ENCODE results near the gene C1orf167.

The C1orf167 gene

GRCh38 chr1:11761988-11762406 is at the start of gene C1orf167:
Gene C1orf167, plus strand, starts transcription at chr1:11762193. Its CDS starts 2,208 bp downstream, at chr1:11764401.
- peak; percentile 58 for DNase-seq

- no peak for DNase-seq
Observed at GRCh38 chr1:11712285-11712684, 49.7 kb upstream of the C1orf167 start.

GRCh38 chr1:11713095-11713494 is 48.9 kb upstream of the C1orf167 start:
- DNase-seq, result no peak

DNA sequence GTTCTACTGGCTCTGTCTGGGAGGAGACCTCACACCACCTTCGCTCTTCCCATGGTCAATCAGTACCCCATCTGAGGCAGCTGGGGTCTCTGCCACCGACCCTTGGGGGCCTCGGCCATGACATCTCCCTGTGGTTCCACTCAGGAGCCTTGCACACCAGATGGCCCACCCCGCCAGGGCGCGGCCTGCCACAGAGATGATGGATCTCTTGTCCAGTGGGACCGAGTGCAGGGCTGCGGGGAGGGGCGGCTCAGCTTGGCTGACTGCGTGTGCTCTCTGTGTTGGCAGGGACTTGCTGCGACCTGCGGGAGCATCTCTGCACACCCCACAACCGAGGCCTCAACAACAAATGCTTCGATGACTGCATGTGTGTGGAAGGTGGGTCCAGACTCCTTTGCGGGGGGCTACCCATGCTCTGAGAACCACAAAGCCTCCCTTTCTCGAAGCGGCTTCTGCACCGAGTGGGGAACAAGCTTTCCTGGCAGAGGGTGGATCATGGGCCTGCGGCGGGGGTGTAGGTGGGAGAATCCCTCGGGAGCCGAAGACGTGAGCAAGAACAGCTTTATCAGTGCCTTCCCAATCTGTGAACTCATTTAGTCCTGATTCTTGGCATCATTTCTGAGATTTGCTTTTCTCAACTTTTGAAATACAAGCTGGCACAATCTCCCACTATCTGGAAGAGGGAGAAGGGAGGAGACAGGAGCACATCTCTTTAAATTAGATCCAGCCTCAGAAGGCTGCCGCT is 47.0 kb upstream of the C1orf167 start:
- no peak for DNase-seq

DNA sequence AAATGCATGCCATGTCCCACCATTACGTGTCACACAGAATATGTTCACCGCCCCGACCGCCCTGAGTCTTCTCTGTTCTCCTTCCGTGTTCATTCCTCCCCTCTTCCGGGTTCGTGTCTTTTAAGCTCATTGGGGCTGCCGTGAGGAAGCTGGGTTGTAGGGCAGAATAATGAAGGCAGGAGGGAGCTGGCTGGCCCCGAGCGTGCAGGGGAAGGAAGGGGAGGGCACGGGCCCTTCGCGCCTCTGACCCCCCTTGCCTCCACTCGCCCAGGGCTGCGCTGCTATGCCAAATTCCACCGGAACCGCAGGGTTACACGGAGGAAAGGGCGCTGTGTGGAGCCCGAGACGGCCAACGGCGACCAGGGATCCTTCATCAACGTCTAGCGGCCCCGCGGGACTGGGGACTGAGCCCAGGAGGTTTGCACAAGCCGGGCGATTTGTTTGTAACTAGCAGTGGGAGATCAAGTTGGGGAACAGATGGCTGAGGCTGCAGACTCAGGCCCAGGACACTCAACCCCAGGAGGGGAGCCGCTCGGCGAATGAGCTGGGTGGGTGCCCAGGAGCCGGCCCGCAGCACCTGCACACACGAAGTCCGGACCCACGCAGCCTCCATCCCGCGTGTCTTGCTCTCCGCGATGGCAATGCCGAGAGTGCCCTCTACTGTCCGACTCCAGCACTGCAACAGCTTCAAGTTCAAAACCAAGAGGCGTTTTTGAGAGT is 42.5 kb upstream of the C1orf167 start:
- peak; percentile 88 for DNase-seq

DNA sequence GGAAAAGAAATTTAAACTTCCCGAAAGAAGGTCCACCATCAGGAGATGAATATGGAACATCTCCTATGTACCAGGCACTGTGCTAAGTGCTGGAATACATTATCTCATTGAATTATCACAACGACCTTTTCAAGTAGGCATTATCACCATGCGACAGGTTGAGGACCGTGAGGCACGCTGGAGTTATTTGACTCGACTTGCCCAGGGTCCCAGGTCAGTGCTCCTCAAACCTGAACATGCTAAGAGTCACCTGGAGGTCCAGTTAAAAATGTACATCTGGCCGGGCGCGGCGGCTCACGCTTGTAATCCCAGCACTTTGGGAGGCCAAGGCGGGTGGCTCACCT is 42.0 kb upstream of the C1orf167 start:
- no peak for DNase-seq

GRCh38 chr1:11720525-11720924 is 41.5 kb upstream of the C1orf167 start:
- no peak for DNase-seq

DNA sequence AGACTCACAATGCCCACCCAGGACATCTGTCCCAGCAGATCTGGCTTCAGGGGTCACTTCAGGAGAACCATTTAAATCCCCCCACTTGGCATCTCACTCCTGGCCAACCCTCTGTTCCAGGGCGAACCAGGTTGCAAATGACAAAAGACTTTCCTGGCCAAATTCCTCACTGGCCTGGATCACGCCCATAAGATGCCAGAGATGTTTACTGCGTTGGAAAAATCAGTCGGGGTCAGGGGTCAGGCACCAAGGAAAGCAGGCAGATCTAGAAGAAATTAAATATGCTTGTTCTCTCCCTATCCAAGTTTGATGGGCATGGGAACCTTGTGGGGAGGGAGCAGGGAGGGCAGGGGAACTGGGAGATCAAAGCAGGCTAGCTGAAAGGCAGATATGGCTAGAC is 40.7 kb upstream of the C1orf167 start:
- no peak for DNase-seq

DNA sequence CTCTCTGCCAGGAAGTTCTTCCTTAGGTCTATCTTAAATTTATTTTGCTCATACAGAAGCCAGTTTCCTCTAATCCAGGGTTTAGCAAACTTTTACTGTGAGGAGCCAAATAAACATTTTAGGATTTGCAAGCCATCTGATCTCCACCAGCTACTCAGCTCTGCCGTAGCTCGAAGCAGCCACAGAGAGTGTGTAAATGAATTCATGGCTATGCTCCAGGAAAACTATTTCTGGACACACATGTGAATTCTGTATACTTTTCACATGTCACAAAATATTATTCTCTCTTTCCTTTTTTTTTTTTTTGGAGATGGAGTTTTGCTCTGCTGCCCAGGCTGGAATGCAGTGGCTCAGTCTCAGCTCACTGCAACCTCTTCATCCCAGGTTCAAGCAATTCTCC is 39.5 kb upstream of the C1orf167 start:
- no peak for DNase-seq

- DNase-seq, result no peak
Observed at GRCh38 chr1:11725616-11726015, 36.4 kb upstream of the C1orf167 start.

- no peak for DNase-seq
Observed at GRCh38 chr1:11727119-11727518, 34.9 kb upstream of the C1orf167 start.

- DNase-seq, result no peak
Observed at GRCh38 chr1:11728126-11728806, 33.7 kb upstream of the C1orf167 start.

DNA sequence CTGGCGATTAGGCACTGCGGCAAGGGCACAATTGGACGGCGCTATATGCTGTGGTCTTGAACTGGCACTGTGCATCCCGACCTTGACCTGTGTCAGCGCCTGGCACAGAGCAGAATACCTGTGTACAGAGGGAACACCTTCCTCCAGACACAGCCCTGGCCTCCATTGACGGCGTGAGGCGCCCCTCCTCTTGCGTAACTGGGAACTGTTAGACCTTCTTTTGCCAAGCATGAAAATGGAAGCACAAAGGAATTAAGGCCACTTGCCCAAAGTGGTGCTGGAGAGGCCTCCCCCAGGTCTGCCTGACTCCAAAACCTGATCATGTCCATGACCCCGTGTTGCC is 32.9 kb upstream of the C1orf167 start:
- DNase-seq, result no peak

DNA sequence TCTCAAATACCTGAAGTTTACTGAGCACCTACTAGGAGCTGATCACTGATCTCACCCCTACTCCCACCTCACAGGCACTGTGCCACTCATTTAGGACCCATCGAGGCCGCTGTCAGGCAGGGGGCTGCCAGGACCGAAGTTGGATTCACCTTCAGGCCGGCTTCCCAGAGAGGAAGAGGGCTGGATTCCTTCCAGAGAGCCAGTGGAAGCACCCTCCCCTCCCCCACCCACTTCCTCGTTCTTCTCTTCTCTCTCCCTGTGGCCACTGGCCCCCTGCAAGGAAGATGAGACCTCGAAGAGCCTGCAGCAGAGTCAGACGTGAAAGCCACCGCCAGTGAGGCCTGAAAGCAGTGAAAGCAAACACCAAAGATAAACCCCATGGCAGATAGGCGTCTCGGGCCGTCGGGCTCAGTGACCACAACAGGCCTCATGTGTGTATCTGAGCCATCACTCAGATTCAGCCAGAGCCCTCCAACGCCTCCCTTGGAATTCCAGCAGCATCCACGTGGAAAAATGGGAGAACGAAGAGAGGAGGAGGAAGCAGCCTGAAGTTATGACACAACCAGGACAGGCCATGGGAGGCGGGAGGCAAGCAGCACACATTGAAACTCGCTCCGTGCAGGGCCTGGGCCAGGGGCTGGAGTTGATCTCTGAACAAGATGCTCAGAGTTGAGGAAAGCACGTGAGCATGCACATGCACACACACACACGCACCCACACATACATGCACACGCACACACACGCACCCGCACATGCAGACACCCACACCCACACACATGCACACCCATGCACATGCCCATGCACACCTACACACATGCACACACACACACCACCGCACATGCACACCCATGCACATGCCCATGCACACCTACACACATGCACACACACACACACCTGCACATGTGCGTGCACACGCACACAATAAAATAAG is 32.2 kb upstream of the C1orf167 start:
- peak; percentile 12 for DNase-seq

DNA sequence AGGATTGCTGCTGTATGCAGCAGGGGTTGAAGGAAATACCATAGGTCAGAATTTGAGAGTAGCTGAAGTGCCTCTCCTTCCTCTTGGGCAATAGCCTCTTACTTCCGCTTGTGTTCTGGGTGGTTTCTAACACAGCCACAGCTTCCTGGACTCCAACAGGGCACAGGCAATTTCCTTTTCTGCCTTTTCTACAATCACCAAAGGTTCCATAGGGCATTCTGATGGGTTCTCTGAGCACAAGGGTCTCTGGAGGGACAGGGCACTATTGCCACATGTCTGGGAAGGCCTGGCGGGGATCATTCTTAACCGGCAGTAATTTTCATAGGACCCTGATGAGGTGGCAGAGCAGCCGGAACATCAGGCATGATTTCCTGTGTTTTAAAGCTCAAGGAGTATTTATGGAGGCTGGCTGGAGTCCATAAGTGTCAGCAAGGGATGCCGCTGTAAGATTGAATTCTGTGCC is 31.5 kb upstream of the C1orf167 start:
- peak; percentile 14 for DNase-seq

DNA sequence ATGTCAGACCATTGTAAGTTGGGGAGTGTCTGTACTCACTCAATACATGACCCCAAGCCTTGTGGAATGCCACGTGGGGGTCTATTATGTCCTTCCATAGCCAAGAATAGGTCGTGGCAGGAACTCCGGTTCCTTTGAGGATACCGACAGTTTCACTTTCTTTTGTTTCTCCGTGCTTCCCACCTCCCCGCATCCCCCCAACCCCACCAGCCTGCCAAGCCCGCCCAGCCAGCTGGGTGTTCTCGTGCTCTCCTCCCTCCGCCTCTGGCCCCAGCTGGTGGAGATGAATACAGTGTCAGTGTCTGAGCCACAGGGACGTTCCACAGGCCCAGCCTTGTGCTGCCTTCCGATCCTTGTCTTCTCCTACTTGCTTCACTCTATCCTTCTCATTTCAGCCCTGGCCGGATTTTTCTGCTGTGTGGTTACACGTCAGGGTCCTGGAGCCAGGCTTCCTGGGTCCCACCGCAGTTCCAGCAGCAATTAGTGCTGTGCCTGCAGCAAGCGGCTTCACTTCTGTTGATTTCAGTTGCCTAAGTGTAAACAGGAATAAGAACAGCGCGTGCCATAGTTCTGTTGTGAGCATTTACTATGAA is 30.2 kb upstream of the C1orf167 start:
- DNase-seq, result peak; percentile 36

DNA sequence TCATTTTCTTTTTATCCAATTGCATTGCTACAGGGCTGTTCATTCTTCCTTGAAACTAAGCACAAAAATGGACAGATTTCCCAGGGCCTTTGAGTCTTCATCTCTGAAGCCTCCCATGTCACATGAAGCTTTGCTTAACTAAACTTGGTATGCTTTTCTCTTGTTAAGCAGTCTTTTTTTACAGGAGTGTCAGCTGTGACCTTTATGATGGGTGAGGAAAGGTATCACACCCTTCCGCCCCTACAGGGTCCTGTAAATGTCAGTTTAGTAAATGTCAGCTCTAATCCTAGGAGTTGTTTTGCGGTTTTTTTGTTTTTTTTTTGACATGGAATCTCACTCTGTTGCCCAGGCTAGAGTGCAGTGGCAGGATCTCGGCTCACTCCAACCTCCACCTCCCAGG is 28.7 kb upstream of the C1orf167 start:
- DNase-seq, result no peak

- no peak for DNase-seq
Observed at GRCh38 chr1:11735531-11735853, 26.5 kb upstream of the C1orf167 start.

- DNase-seq, result peak; percentile 95
Observed at GRCh38 chr1:11735854-11736745, 25.9 kb upstream of the C1orf167 start, which contains the start of gene AGTRAP. Gene AGTRAP, plus strand, starts transcription at chr1:11736136. Its CDS starts 73 bp downstream, at chr1:11736209.

DNA sequence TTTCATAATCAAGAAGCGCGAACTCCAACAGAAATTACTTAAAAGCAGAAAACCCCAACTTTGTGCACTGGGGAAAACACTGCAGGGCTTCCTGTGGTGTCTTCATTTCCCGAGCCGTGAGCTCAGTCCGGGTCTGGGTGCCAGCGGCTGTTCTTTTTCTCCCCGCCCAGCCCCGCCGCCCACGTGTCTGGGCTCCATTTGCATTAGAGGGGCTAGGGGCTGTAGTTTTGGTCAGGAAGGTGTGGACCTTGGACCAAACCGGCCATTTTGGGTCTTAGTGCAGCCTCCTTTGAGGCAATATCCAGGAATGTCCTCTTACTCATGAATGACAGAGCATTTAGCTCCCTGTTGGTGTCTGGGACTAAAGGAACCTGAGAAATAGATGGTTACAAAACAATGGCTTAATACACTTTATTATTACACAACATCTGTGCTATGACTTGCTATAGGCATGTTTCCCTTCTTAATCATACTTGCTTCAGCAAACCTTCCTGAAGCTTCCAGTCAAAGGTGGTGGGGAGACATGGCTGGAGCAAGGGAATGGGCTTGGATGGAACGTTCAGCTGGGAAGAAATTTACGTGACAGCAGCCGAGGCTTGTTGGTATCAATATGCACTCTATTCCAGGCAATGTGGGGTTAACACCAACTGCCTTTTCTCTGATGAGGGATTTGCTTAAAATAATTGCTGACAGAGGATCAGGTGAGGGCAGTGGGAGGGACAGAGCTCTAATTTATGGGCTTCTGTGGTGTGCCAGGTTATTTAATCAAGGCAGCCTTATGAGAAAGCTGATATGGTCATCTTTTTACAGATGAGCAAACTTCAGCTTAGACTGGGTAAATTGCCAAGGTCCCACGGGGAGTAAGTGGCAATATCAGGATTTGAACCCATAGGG is 25.0 kb upstream of the C1orf167 start:
- DNase-seq, result peak; percentile 58

Measured in stimulated activated CD4-positive, alpha-beta T cell treated with anti-CD3 and anti-CD28 coated beads, Interleukin-15, amount 100 ng/mL, for 24 hours (primary cell).